Type B pancreatic cell (in vitro differentiated cells): ENCODE results near the gene B3GNT9. TPM values are rescaled to one million over a fixed set of nuclear protein-coding genes. Genes with fewer than 3 reads are reported as not detected.

ENCODE experiments used
- DNase-seq: peaks from one replicate; pipeline ENCODE4 v3.0.0; 2021; ENCODE audit warnings: mixed read lengths; ENCODE audit not compliant: unreplicated experiment; ENCODE audit errors: extremely low spot score
- H3K27ac Mint-ChIP-seq: 2 replicates; pipeline ENCODE4 v1.8.0; 2021; ENCODE audit warnings: mild to moderate bottlenecking, mixed read lengths
- H3K27me3 Mint-ChIP-seq: 2 replicates; pipeline ENCODE4 v1.8.0; 2021; ENCODE audit warnings: mixed read lengths
- H3K36me3 Mint-ChIP-seq: 2 replicates; pipeline ENCODE4 v1.8.0; 2021; ENCODE audit warnings: mixed read lengths
- H3K4me1 Mint-ChIP-seq: one replicate; pipeline ENCODE4 v1.8.0; 2021; ENCODE audit warnings: mixed read lengths; ENCODE audit not compliant: unreplicated experiment
- H3K4me3 Mint-ChIP-seq: 2 replicates; pipeline ENCODE4 v1.8.0; 2021; ENCODE audit warnings: mild to moderate bottlenecking, mixed read lengths
- H3K9me3 Mint-ChIP-seq: 2 replicates; pipeline ENCODE4 v1.8.0; 2021; ENCODE audit warnings: mixed read lengths
- CTCF ChIP-seq: fragments of 200-600 bp; sonication (generic); conservative IDR thresholded peaks from 2 replicates; pipeline ENCODE4 v1.5.0; 2021; ENCODE audit warnings: antibody characterized with exemption, mild to moderate bottlenecking
- total RNA-seq: library from RNA; stranded (reverse); gene quantifications from 2 replicates; pipeline ENCODE4 v1.2.1, GENCODE V29; 2021; ENCODE audit warnings: low replicate concordance

The B3GNT9 gene
- total RNA-seq, 1 donor from 2014 or later, result 11.0 TPM

- no peak overlapping the region for H3K27ac Mint-ChIP-seq
- DNase-seq, result no peak
- H3K4me3 Mint-ChIP-seq, result no peak overlapping the region
- H3K4me1 Mint-ChIP-seq, result peaks cover 13% of the 10 kb centered on the region
- H3K27me3 Mint-ChIP-seq, result no peaks in the 10 kb centered on the region
- no peak for TF ChIP-seq CTCF
- H3K9me3 Mint-ChIP-seq, result no peaks in the 10 kb centered on the region
- peaks cover 6% of the 10 kb centered on the region for H3K36me3 Mint-ChIP-seq
These were observed 35.2 kb downstream of the B3GNT9 start for GRCh38 chr16:67115639-67116038.

- H3K36me3 Mint-ChIP-seq, result peaks cover 6% of the 10 kb centered on the region
These were observed 36.0 kb downstream of the B3GNT9 start for GRCh38 chr16:67114793-67115192.

GRCh38 chr16:67112591-67113399 lies 38.0 kb downstream of the B3GNT9 start:
- no peak for TF ChIP-seq CTCF
- DNase-seq, result no peak
- H3K27ac Mint-ChIP-seq, result peak overlapping the region; percentile 96
- H3K4me1 Mint-ChIP-seq, result peaks cover 19% of the 10 kb centered on the region
- H3K9me3 Mint-ChIP-seq, result no peaks in the 10 kb centered on the region
- no peaks in the 10 kb centered on the region for H3K27me3 Mint-ChIP-seq
- peak overlapping the region; percentile 79 for H3K4me3 Mint-ChIP-seq
- H3K36me3 Mint-ChIP-seq, result peaks cover 6% of the 10 kb centered on the region

More at GRCh38 chr16:67114793-67115192, 36.0 kb downstream of the B3GNT9 start:
- Mint-ChIP-seq H3K4me1 (peaks cover 13% of the 10 kb centered on the region), H3K27ac (no peak overlapping the region), H3K27me3 (no peaks in the 10 kb centered on the region), H3K4me3 (no peak overlapping the region), H3K9me3 (no peaks in the 10 kb centered on the region)
- no peak for TF ChIP-seq CTCF
- DNase-seq, result no peak

DNA sequence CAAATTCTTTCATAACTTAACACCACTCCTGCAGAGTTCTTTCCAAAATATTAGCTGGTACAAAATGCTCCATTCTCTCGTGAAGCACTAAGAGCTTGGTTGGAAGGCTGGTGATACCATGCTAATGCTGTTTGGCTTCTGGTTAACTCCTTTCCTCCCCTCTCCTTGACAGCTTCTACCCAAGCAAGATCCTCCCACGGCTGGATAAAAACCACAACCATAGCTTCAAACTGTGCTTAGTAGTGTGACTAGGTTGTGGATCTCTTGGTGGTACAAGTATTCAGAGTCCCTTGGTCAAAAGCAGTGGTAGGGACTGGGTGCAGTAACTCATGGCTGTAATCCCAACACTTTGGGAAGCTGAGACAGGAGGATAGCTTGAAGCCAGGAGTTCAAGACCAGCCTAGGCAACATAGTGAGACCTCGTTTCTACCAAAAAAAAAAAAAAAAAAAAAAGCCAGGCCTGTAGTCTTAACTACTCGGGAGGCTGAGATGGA lies 38.8 kb downstream of the B3GNT9 start:
- H3K36me3 Mint-ChIP-seq, result peaks cover 6% of the 10 kb centered on the region

DNA sequence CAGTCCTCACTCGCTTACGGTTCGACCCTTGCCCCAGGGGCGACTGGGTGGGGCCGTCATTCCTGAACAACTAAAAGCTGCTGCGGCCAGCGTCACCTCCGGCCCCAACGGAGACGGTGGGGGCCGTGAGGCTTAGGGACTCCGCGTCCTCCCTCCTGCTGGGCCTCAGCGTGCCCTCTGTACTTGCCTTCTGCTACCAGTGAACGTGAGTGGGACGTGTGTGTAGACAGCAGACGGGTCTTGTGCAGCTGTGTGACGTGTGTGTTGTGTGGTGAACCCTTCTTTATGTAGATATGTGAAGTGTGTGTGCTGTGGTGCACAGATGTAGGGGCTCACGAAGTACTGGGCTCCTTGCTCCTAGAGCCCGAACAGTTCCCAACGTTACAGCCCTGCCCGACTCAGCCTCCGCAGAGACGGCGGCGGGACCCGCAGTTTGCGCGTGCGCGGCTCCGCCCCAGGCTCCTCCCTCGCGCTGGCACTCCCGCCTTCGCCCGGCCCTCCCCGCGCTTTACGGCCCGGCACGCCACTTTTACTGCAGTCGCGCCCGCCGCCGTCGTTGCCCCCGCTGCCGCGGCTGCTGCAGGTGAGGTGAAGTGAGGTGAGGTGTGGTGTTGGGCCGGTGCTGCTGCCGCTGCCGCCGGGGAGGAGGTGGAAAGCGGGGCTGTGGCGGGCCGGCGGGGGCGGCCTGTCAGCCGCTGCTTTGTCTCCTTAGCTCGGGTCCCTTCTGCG lies 41.2 kb downstream of the B3GNT9 start, which contains the start of gene PHAF1:
Gene PHAF1 (plus strand): TSS at position 535 of the 729 bp plus-strand sequence. CDS start 235 bp downstream, outside the sequence.
- no peak for TF ChIP-seq CTCF
- peak within 1 kb of the TSS; percentile 98 for H3K4me3 Mint-ChIP-seq
- H3K36me3 Mint-ChIP-seq, result peaks cover 6% of the 10 kb centered on the region
- DNase-seq, result peak; percentile 99
- H3K9me3 Mint-ChIP-seq, result no peaks in the 10 kb centered on the region
- H3K27me3 Mint-ChIP-seq, result no peaks in the 10 kb centered on the region
- peak within 1 kb of the TSS; percentile 96 for H3K27ac Mint-ChIP-seq
- H3K4me1 Mint-ChIP-seq, result peaks cover 23% of the 10 kb centered on the region

More for the DNA sequence above, 38.8 kb downstream of the B3GNT9 start:
- H3K4me1 Mint-ChIP-seq, result peaks cover 19% of the 10 kb centered on the region
- no peak for TF ChIP-seq CTCF
- H3K27me3 Mint-ChIP-seq, result no peaks in the 10 kb centered on the region
- no peaks in the 10 kb centered on the region for H3K9me3 Mint-ChIP-seq
- no peak for DNase-seq
- H3K27ac Mint-ChIP-seq, result peak overlapping the region; percentile 96
- no peak overlapping the region for H3K4me3 Mint-ChIP-seq
